Mesenchymal stem cell (in vitro differentiated cells and primary cell): Measurements from ENCODE around the gene RBM10.

Source experiments
- DNase-seq: peaks from one replicate; pipeline ENCODE4 v3.0.0-alpha.2; 2013
- H2AFZ ChIP-seq: one replicate; pipeline ENCODE4 v1.6.1; 2013; ENCODE audit warnings: low read depth, mild to moderate bottlenecking, control low read depth, inconsistent platforms, low read length, moderate library complexity
- H2AK5ac ChIP-seq: 2 replicates; pipeline ENCODE4 v1.6.1; 2013; ENCODE audit warnings: low read length, moderate library complexity, mild to moderate bottlenecking, inconsistent platforms; ENCODE audit not compliant: severe bottlenecking
- H2BK120ac ChIP-seq: one replicate; pipeline ENCODE4 v1.6.1; 2013; ENCODE audit warnings: low read depth, mild to moderate bottlenecking, inconsistent platforms, low read length, moderate library complexity
- H2BK12ac ChIP-seq, 2 experiments: one replicate each; pipeline ENCODE4 v1.6.1; 2013; ENCODE audit warnings: inconsistent platforms in 2 of 2, low read length in 2 of 2, mild to moderate bottlenecking in 2 of 2, moderate library complexity in 2 of 2, control low read depth in 1 of 2
- H2BK15ac ChIP-seq: one replicate; pipeline ENCODE4 v1.6.1; 2013; ENCODE audit warnings: mild to moderate bottlenecking, low read depth, inconsistent platforms; ENCODE audit not compliant: poor library complexity, severe bottlenecking
- H2BK5ac ChIP-seq: 2 replicates; pipeline ENCODE4 v1.6.1; 2013; ENCODE audit warnings: low read depth, mild to moderate bottlenecking, low read length, control low read depth, inconsistent platforms; ENCODE audit not compliant: poor library complexity, severe bottlenecking
- H3K14ac ChIP-seq, 2 experiments: one replicate each; pipeline ENCODE4 v1.6.1; 2013; ENCODE audit warnings: inconsistent platforms in 2 of 2, low read length in 2 of 2, control low read depth in 1 of 2, mild to moderate bottlenecking in 1 of 2, moderate library complexity in 1 of 2
- H3K18ac ChIP-seq, 2 experiments: one replicate each; pipeline ENCODE4 v1.6.1; 2013; ENCODE audit warnings: inconsistent platforms in 2 of 2, low read length in 2 of 2, control low read depth in 1 of 2, low read depth in 1 of 2, mild to moderate bottlenecking in 1 of 2
- H3K23ac ChIP-seq, 2 experiments: one replicate each; pipeline ENCODE4 v1.6.1; 2013; ENCODE audit warnings: inconsistent platforms in 2 of 2, low read length in 2 of 2, mild to moderate bottlenecking in 2 of 2, moderate library complexity in 2 of 2, control low read depth in 1 of 2
- H3K27ac ChIP-seq: 2 replicates; pipeline ENCODE4 v1.5.1; 2013; ENCODE audit warnings: mild to moderate bottlenecking, moderate library complexity, low read length, control low read depth, inconsistent platforms; ENCODE audit not compliant: poor library complexity, severe bottlenecking
- H3K27me3 ChIP-seq, 2 experiments: 2 replicates each; pipeline versions ENCODE4 v1.6.1 to v1.7.0; 2013; ENCODE audit warnings: low read length in 2 of 2, mild to moderate bottlenecking in 2 of 2, moderate library complexity in 2 of 2, control low read depth in 1 of 2, inconsistent platforms in 1 of 2; ENCODE audit not compliant: control insufficient read depth in 1 of 2, insufficient read depth in 1 of 2
- H3K36me3 ChIP-seq, 2 experiments: 2 replicates each; pipeline versions ENCODE4 v1.6.1 to v1.7.0; 2013; ENCODE audit warnings: low read length in 2 of 2, control low read depth in 1 of 2, inconsistent platforms in 1 of 2, low read depth in 1 of 2, mild to moderate bottlenecking in 1 of 2; ENCODE audit not compliant: insufficient read depth in 2 of 2, control insufficient read depth in 1 of 2
- H3K4ac ChIP-seq, 2 experiments: one replicate each; pipeline ENCODE4 v1.6.1; 2013; ENCODE audit warnings: inconsistent platforms in 2 of 2, low read length in 2 of 2, mild to moderate bottlenecking in 2 of 2, moderate library complexity in 2 of 2, control low read depth in 1 of 2, low read depth in 1 of 2
- H3K4me1 ChIP-seq: 2 replicates; pipeline ENCODE4 v1.6.1; 2013; ENCODE audit warnings: low read depth, low read length, control low read depth; ENCODE audit not compliant: control insufficient read depth, insufficient read depth
- H3K4me2 ChIP-seq: 2 replicates; pipeline ENCODE4 v1.6.1; 2013; ENCODE audit warnings: low read length, mild to moderate bottlenecking, inconsistent platforms; ENCODE audit not compliant: poor library complexity, severe bottlenecking
- H3K4me3 ChIP-seq, 2 experiments: 2 replicates each; pipeline versions ENCODE4 v1.5.1 to v1.7.0; 2013; ENCODE audit warnings: low read length in 2 of 2, mild to moderate bottlenecking in 2 of 2, control low read depth in 1 of 2, low read depth in 1 of 2; ENCODE audit not compliant: insufficient read depth in 1 of 2
- H3K79me1 ChIP-seq: replicated peaks from 2 replicates; pipeline ENCODE4 v1.6.1; 2013; ENCODE audit warnings: mild to moderate bottlenecking, control low read depth, low read length, inconsistent platforms; ENCODE audit not compliant: poor library complexity, severe bottlenecking
- H3K9ac ChIP-seq: 2 replicates; pipeline ENCODE4 v1.7.0; 2013; ENCODE audit warnings: mild to moderate bottlenecking, low read length, moderate library complexity
- H3K9me3 ChIP-seq: 2 replicates; pipeline ENCODE4 v1.7.0; 2013; ENCODE audit warnings: mild to moderate bottlenecking, low read length; ENCODE audit not compliant: control insufficient read depth
- H4K8ac ChIP-seq: one replicate; pipeline ENCODE4 v1.6.1; 2013; ENCODE audit warnings: inconsistent platforms, mild to moderate bottlenecking, low read length, moderate library complexity
- H4K91ac ChIP-seq: one replicate; pipeline ENCODE4 v1.6.1; 2013; ENCODE audit warnings: mild to moderate bottlenecking, low read length, inconsistent platforms
- WGBS: methylation state at CpG from one replicate; pipeline ENCODE4 v1.1.7; 2013; ENCODE audit warnings: mixed read lengths; 5-methylcytosine and 5-hydroxymethylcytosine counted together

RBM10 gene

GRCh38 chrX:47156611-47157520 is 11.8 kb downstream of the RBM10 start:
- H3K79me1 ChIP-seq, result no peaks in the 10 kb centered on the region
- peaks cover 0 to 21% of the 10 kb centered on the region in 2 experiments for H3K27me3 ChIP-seq
- DNase-seq, result no peak
- no peak overlapping the region for H2BK15ac ChIP-seq
- H2AK5ac ChIP-seq, result no peak overlapping the region
- H2BK120ac ChIP-seq, result no peak overlapping the region
- 97% methylated on average over 25 of the region's 26 CpGs for WGBS
- no peak overlapping the region for H3K27ac ChIP-seq
- no peak overlapping the region for H3K14ac ChIP-seq
- no peak overlapping the region for H2AFZ ChIP-seq
- H3K23ac ChIP-seq, result no peak overlapping the region
- H3K4ac ChIP-seq, result no peak overlapping the region
- H2BK12ac ChIP-seq, result no peak overlapping the region
- H3K4me3 ChIP-seq, result no peak overlapping the region
- H3K36me3 ChIP-seq, result peaks cover 12 to 34% of the 10 kb centered on the region in 2 experiments
- H3K9ac ChIP-seq, result no peak overlapping the region
- H3K9me3 ChIP-seq, result no peaks in the 10 kb centered on the region
- H3K4me2 ChIP-seq, result no peak overlapping the region
- H3K18ac ChIP-seq, result no peak overlapping the region
- H4K91ac ChIP-seq, result no peak overlapping the region
- H3K4me1 ChIP-seq, result no peaks in the 10 kb centered on the region
- H2BK5ac ChIP-seq, result no peak overlapping the region
- H4K8ac ChIP-seq, result no peak overlapping the region

- Histone ChIP-seq H3K14ac (no peak overlapping the region), H2BK12ac (no peak overlapping the region), H3K4me2 (no peak overlapping the region), H2AK5ac (no peak overlapping the region), H3K36me3 (peaks cover 15 to 30% of the 10 kb centered on the region in 2 experiments), H2BK5ac (no peak overlapping the region), H3K9me3 (no peaks in the 10 kb centered on the region), H2BK15ac (no peak overlapping the region), H3K4me3 (no peak overlapping the region), H4K91ac (no peak overlapping the region), H3K23ac (no peak overlapping the region), H2BK120ac (no peak overlapping the region), H2AFZ (no peak overlapping the region), H3K4ac (no peak overlapping the region), H3K27me3 (peaks cover 0 to 20% of the 10 kb centered on the region in 2 experiments), H3K18ac (no peak overlapping the region), H3K27ac (no peak overlapping the region), H3K9ac (no peak overlapping the region), H3K4me1 (no peaks in the 10 kb centered on the region), H3K79me1 (no peaks in the 10 kb centered on the region), H4K8ac (no peak overlapping the region)
- no peak for DNase-seq
- 98% methylated on average over 15 of the region's 16 CpGs for WGBS
These were observed 13.1 kb downstream of the RBM10 start for GRCh38 chrX:47158131-47158530.

- Histone ChIP-seq H3K4me3 (no peak overlapping the region), H3K27ac (no peak overlapping the region), H2BK12ac (no peak overlapping the region), H4K8ac (no peak overlapping the region), H2BK5ac (no peak overlapping the region), H2BK15ac (no peak overlapping the region), H3K14ac (no peak overlapping the region), H4K91ac (no peak overlapping the region), H3K4me2 (no peak overlapping the region), H3K9ac (no peak overlapping the region), H3K23ac (no peak overlapping the region), H3K18ac (no peak overlapping the region), H3K36me3 (peaks cover 15 to 28% of the 10 kb centered on the region in 2 experiments), H3K79me1 (no peaks in the 10 kb centered on the region), H3K4me1 (no peaks in the 10 kb centered on the region), H3K4ac (no peak overlapping the region), H2AFZ (no peak overlapping the region), H3K27me3 (peaks cover 0 to 17% of the 10 kb centered on the region in 2 experiments), H3K9me3 (no peaks in the 10 kb centered on the region), H2AK5ac (no peak overlapping the region), H2BK120ac (no peak overlapping the region)
- 95% methylated on average over 4 of the region's 5 CpGs for WGBS
- no peak for DNase-seq
These were observed 13.8 kb downstream of the RBM10 start for GRCh38 chrX:47158781-47159180.

- H3K23ac ChIP-seq, result no peak overlapping the region
- H3K14ac ChIP-seq, result no peak overlapping the region
- H3K9ac ChIP-seq, result no peak overlapping the region
- no peaks in the 10 kb centered on the region for H3K79me1 ChIP-seq
- no peak overlapping the region for H2BK15ac ChIP-seq
- H2AK5ac ChIP-seq, result no peak overlapping the region
- no peak overlapping the region for H4K91ac ChIP-seq
- H2BK5ac ChIP-seq, result no peak overlapping the region
- no peak overlapping the region for H2BK120ac ChIP-seq
- no peak overlapping the region for H3K4me2 ChIP-seq
- H2BK12ac ChIP-seq, result no peak overlapping the region
- H4K8ac ChIP-seq, result no peak overlapping the region
- H3K36me3 ChIP-seq, result peaks cover 15 to 23% of the 10 kb centered on the region in 2 experiments
- H3K4me1 ChIP-seq, result no peaks in the 10 kb centered on the region
- no peak overlapping the region for H3K4me3 ChIP-seq
- H2AFZ ChIP-seq, result no peak overlapping the region
- H3K4ac ChIP-seq, result no peak overlapping the region
- H3K9me3 ChIP-seq, result no peaks in the 10 kb centered on the region
- no peak overlapping the region for H3K27ac ChIP-seq
- 96% methylated on average over 3 of the region's 4 CpGs for WGBS
- H3K18ac ChIP-seq, result no peak overlapping the region
- peaks cover 0 to 17% of the 10 kb centered on the region in 2 experiments for H3K27me3 ChIP-seq
- DNase-seq, result no peak
These were observed 15.8 kb downstream of the RBM10 start for GRCh38 chrX:47160781-47161180.
